SU-DHL-6 (cell line): ENCODE results near the gene ST7.

Experiments
- H2AFZ ChIP-seq: fragments of 200-600 bp; sonication (generic); 2 replicates; pipeline ENCODE4 v1.6.1; 2014; ENCODE audit warnings: low read depth, mild to moderate bottlenecking, moderate library complexity, mixed read lengths, antibody characterized with exemption, low read length; ENCODE audit not compliant: severe bottlenecking
- H3F3A ChIP-seq: fragments of 200-600 bp; shearing (Covaris generic); 2 replicates; pipeline ENCODE4 v1.6.0; 2016; ENCODE audit warnings: antibody characterized with exemption, mild to moderate bottlenecking; ENCODE audit not compliant: insufficient read depth
- H3K27ac ChIP-seq: fragments of 200-600 bp; sonication (generic); 2 replicates; pipeline ENCODE4 v1.5.1; 2016; ENCODE audit warnings: low read depth, mild to moderate bottlenecking, low read length, moderate library complexity, mixed read lengths
- H3K27me3 ChIP-seq: fragments of 200-600 bp; sonication (generic), shearing (Covaris generic); 2 replicates; pipeline ENCODE4 v1.6.0; 2014; ENCODE audit warnings: mild to moderate bottlenecking, low read length
- H3K36me3 ChIP-seq: fragments of 200-600 bp; sonication (generic); 2 replicates; pipeline ENCODE4 v1.6.1; 2014; ENCODE audit warnings: mild to moderate bottlenecking, low read length, mixed read lengths
- H3K4me2 ChIP-seq: fragments of 300-600, 200-600 bp; shearing (Covaris generic), sonication (generic); 2 replicates; pipeline ENCODE4 v1.6.0; 2014; ENCODE audit warnings: low read length, low read depth, mild to moderate bottlenecking; ENCODE audit not compliant: poor library complexity, severe bottlenecking
- H3K4me3 ChIP-seq: fragments of 200-600 bp; sonication (generic); 2 replicates; pipeline ENCODE4 v1.5.1; 2014; ENCODE audit warnings: antibody characterized with exemption, low read length, mild to moderate bottlenecking, mixed read lengths; ENCODE audit not compliant: insufficient read depth, poor library complexity, severe bottlenecking
- H3K79me2 ChIP-seq: fragments of 200-600 bp; sonication (generic); 2 replicates; pipeline ENCODE4 v1.6.1; 2014; ENCODE audit warnings: mild to moderate bottlenecking, low read length, moderate library complexity; ENCODE audit not compliant: insufficient read depth
- H3K9ac ChIP-seq: fragments of 200-600 bp; sonication (generic); 2 replicates; pipeline ENCODE4 v1.7.0; 2014; ENCODE audit warnings: mild to moderate bottlenecking, low read length
- H3K9me2 ChIP-seq: fragments of 200-600 bp; sonication (generic); replicated peaks from 2 replicates; pipeline ENCODE4 v1.6.1; 2014; ENCODE audit warnings: low read length; ENCODE audit not compliant: insufficient read depth
- H3K9me3 ChIP-seq: fragments of 200-600 bp; sonication (generic); 2 replicates; pipeline ENCODE4 v1.6.1; 2014; ENCODE audit warnings: low read length, mixed read lengths; ENCODE audit not compliant: insufficient read depth
- H4K20me1 ChIP-seq: fragments of 200-600 bp; sonication (generic); 2 replicates; pipeline ENCODE4 v1.6.1; 2014; ENCODE audit warnings: low read depth, mild to moderate bottlenecking, antibody characterized with exemption, low read length, moderate library complexity, mixed read lengths
- EZH2phosphoT487 ChIP-seq: fragments of 200-600 bp; sonication (generic), shearing (Covaris generic); conservative IDR thresholded peaks from 2 replicates; pipeline ENCODE4 v1.6.1; 2018; ENCODE audit warnings: mild to moderate bottlenecking, antibody characterized with exemption, low read length, moderate library complexity, mixed read lengths
- TF ChIP-seq, protein P1 (sequence below): fragments of 200-600 bp; sonication (generic); IDR thresholded peaks from one replicate; pipeline ENCODE4 v1.5.1; 2017; ENCODE audit warnings: antibody characterized with exemption, mild to moderate bottlenecking, low read length, moderate library complexity; ENCODE audit not compliant: insufficient read depth, poor library complexity, severe bottlenecking

The ST7 gene

GRCh38 chr7:117017702-117018266, 64.5 kb downstream of the ST7 start:
- H2AFZ ChIP-seq = no peak overlapping the region
- TF ChIP-seq, protein P1, sequence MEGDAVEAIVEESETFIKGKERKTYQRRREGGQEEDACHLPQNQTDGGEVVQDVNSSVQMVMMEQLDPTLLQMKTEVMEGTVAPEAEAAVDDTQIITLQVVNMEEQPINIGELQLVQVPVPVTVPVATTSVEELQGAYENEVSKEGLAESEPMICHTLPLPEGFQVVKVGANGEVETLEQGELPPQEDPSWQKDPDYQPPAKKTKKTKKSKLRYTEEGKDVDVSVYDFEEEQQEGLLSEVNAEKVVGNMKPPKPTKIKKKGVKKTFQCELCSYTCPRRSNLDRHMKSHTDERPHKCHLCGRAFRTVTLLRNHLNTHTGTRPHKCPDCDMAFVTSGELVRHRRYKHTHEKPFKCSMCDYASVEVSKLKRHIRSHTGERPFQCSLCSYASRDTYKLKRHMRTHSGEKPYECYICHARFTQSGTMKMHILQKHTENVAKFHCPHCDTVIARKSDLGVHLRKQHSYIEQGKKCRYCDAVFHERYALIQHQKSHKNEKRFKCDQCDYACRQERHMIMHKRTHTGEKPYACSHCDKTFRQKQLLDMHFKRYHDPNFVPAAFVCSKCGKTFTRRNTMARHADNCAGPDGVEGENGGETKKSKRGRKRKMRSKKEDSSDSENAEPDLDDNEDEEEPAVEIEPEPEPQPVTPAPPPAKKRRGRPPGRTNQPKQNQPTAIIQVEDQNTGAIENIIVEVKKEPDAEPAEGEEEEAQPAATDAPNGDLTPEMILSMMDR = no peak
- TF ChIP-seq EZH2phosphoT487 = no peak
- H3K27ac ChIP-seq = no peak overlapping the region
- H3K9me2 ChIP-seq = no peaks in the 10 kb centered on the region
- H3K4me2 ChIP-seq = no peak overlapping the region
- no peaks in the 10 kb centered on the region for H3K27me3 ChIP-seq
- H3K9ac ChIP-seq = no peak overlapping the region
- H3F3A ChIP-seq = no peaks in the 10 kb centered on the region
- peaks cover 4% of the 10 kb centered on the region; the same call in 1 of the 2 replicates for H4K20me1 ChIP-seq
- H3K79me2 ChIP-seq = no peaks in the 10 kb centered on the region
- no peaks in the 10 kb centered on the region for H3K9me3 ChIP-seq
- no peaks in the 10 kb centered on the region for H3K36me3 ChIP-seq
- H3K4me3 ChIP-seq = no peak overlapping the region

DNA sequence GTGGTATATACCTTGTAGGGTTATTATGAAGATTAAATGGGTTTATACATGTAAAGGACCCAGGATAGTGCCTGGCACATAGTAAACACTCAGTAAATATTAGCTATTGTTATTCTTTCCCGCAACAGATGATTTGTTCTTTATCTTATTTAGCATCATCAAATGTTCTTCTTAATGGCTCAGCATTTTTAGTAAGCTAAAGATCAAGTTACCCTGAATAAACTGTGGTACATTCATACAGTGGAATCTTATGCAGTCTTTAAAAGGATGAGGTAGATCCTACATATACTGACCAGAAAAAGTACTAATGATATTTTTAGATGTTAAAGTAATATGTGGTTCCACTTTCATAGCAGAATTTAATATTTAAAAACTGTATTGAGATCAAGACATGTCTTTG, 65.4 kb downstream of the ST7 start:
- TF ChIP-seq, protein P1 = no peak
- TF ChIP-seq EZH2phosphoT487 = no peak
- Histone ChIP-seq H3K27ac (no peak overlapping the region), H3K27me3 (no peaks in the 10 kb centered on the region), H3K36me3 (no peaks in the 10 kb centered on the region), H3F3A (no peaks in the 10 kb centered on the region), H3K9me3 (no peaks in the 10 kb centered on the region), H3K4me2 (no peak overlapping the region), H2AFZ (no peak overlapping the region), H3K9me2 (no peaks in the 10 kb centered on the region), H3K79me2 (no peaks in the 10 kb centered on the region), H3K9ac (no peak overlapping the region), H4K20me1 (no peaks in the 10 kb centered on the region), H3K4me3 (no peak overlapping the region)

- H3K27ac ChIP-seq = no peak overlapping the region
- no peak overlapping the region for H3K4me3 ChIP-seq
- H3F3A ChIP-seq = no peaks in the 10 kb centered on the region
- TF ChIP-seq EZH2phosphoT487 = no peak
- TF ChIP-seq, protein P1 = no peak
- H3K36me3 ChIP-seq = no peaks in the 10 kb centered on the region
- no peaks in the 10 kb centered on the region for H3K79me2 ChIP-seq
- H3K9ac ChIP-seq = no peak overlapping the region
- H3K9me3 ChIP-seq = no peaks in the 10 kb centered on the region
- no peaks in the 10 kb centered on the region for H3K27me3 ChIP-seq
- no peak overlapping the region for H2AFZ ChIP-seq
- H4K20me1 ChIP-seq = no peaks in the 10 kb centered on the region
- no peak overlapping the region for H3K4me2 ChIP-seq
- no peaks in the 10 kb centered on the region for H3K9me2 ChIP-seq
Measured at GRCh38 chr7:117019287-117019686, 66.0 kb downstream of the ST7 start.
